ENCODE measurements around the gene ARMC6. TPM values are rescaled to one million over a fixed set of nuclear protein-coding genes. Genes with fewer than 3 reads are reported as not detected.

ARMC6 gene
- total and polyA plus RNA-seq, 2 of the 13 experiments (the other 11 are each of a cell fraction or from before 2014, with no cell fraction given) = 16.2 to 36.8 TPM

DNA sequence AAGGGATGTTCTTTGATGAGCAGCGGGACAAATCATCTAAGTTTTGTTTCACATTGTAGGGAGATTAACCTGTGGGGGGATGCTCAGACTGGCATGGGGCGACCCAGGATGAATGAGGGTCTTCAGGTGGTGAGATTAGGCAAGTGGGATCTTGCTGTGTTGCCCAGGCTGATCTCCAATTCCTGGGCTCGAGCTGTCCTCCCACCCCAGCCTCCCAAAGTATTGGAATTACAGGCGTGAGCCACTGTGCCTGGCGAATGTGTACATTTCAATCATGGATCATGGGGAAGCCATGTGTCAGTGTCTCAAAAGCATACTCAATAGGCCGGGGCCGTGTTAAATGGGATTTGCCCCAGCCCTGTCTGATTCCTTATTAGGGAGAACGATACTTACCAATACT lies 38.5 kb downstream of the ARMC6 start:
- Histone ChIP-seq H3K27me3 (ENCODE audit: control insufficient read depth in 1 of 2, insufficient read depth in 2 of 2, low read length in 2 of 2) (no peaks in the 10 kb centered on the region), H3K9me3 (ENCODE audit: low read length) (no peaks in the 10 kb centered on the region), H3K4me1 (ENCODE audit: insufficient read depth, low read length) (peaks cover 7% of the 10 kb centered on the region), H2AFZ (ENCODE audit: low read length) (no peak overlapping the region), H3K9ac (ENCODE audit: insufficient read depth, low read depth, low read length) (no peak overlapping the region), H3K36me3 (replicated peaks in 1 of 2; ENCODE audit: control insufficient read depth in 1 of 2, insufficient read depth in 2 of 2, low read length in 2 of 2) (peaks cover 0 to 5% of the 10 kb centered on the region in 2 experiments; a peak in 3 of 5 replicates), H4K20me1 (ENCODE audit: insufficient read depth, low read length) (no peaks in the 10 kb centered on the region), H3K79me2 (ENCODE audit: insufficient read depth, low read length) (peaks cover 6% of the 10 kb centered on the region), H3K27ac (ENCODE audit: extremely low read length, insufficient read depth, low read length) (no peak overlapping the region), H3K4me3 (replicated peaks in 1 of 3; ENCODE audit: insufficient read depth in 1 of 3, low read depth in 2 of 3, low read length in 3 of 3) (no peak overlapping the region), H3K4me2 (ENCODE audit: low read depth, low read length) (no peak overlapping the region)
- CTCF ChIA-PET (ENCODE audit: low intra/inter-chr PET ratio, low total read pairs) = no interaction called here
- 98% methylated on average over 7 of the region's 8 CpGs for WGBS (ENCODE audit: low lambda C conversion rate)
- no TSS peak for BruUV-seq (replicated peaks)
- intact Hi-C loops (cut with micrococcal nuclease; ENCODE audit: unreplicated experiment) (no loop called here), in situ Hi-C loops (cut with HindIII; ENCODE audit: extremely low pct_ligation_motif_present, low pct_unique_long_range_greater_than_20kb) (no loop called here)
- ATAC-seq (no peak), FAIRE-seq (no peak), DNase-seq (ENCODE audit: low spot score) (no peak)
- POLR2A ChIA-PET = no interaction called here
- no peak for TF ChIP-seq ZNF44 (CRISPR knock-in tag; IDR thresholded peaks at IDR 0.05)
- peak; percentile 78 for TF ChIP-seq ZNF121 (CRISPR knock-in tag; IDR thresholded peaks at IDR 0.05)

DNA sequence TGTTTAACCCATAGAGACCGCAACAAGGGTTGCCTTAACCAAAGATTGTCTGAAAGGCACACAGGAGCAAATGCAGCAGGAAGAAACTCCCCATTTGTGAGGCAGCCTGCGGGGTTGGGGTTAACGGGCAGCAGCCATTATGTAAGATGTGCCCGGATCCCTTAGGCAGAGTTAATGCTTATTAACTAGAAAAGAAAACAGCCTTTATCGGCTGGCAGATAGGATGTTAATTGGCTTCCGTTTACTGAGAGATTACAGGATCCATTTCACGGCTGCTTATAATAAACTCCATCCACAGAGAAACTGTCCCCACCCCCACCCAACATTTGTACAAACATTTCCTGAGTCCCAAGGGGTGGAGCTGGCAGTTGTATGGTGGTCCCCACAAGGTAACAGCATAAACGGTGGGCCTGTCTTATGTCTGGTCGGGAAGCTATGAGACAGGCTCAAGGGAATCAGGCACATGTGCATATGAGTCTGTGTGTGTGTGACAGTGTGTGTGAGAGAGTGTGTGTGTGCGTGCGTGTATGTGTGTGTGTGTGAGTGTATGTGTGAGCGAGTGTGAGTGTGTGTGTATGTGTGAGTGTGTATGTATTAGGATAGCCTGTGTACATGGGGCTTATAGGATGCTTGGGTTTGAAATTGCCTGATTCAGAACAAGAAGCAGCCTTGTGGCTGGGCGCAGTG lies 40.9 kb downstream of the ARMC6 start:
- BruUV-seq (replicated peaks) = no TSS peak
- ATAC-seq = no peak
- DNase-seq (ENCODE audit: low spot score) = no peak
- H3K4me1 ChIP-seq (ENCODE audit: insufficient read depth, low read length) = no peaks in the 10 kb centered on the region
- ChIA-PET CTCF (ENCODE audit: low intra/inter-chr PET ratio, low total read pairs) (no interaction called here), POLR2A (no interaction called here)
- H3K79me2 ChIP-seq (ENCODE audit: insufficient read depth, low read length) = no peaks in the 10 kb centered on the region
- FAIRE-seq = no peak
- intact Hi-C loops (cut with micrococcal nuclease; ENCODE audit: unreplicated experiment) = no loop called here
- H3K9ac ChIP-seq (ENCODE audit: insufficient read depth, low read depth, low read length) = no peak overlapping the region
- no peaks in the 10 kb centered on the region for H4K20me1 ChIP-seq (ENCODE audit: insufficient read depth, low read length)
- H3K27ac ChIP-seq (ENCODE audit: extremely low read length, insufficient read depth, low read length) = no peak overlapping the region
- peaks cover 0 to 5% of the 10 kb centered on the region in 2 experiments; a peak in 3 of 5 replicates for H3K36me3 ChIP-seq (replicated peaks in 1 of 2; ENCODE audit: control insufficient read depth in 1 of 2, insufficient read depth in 2 of 2, low read length in 2 of 2)
- no peak overlapping the region for H3K4me3 ChIP-seq (replicated peaks in 1 of 3; ENCODE audit: insufficient read depth in 1 of 3, low read depth in 2 of 3, low read length in 3 of 3)
- no peak overlapping the region for H2AFZ ChIP-seq (ENCODE audit: low read length)
- H3K9me3 ChIP-seq (ENCODE audit: low read length) = no peaks in the 10 kb centered on the region
- in situ Hi-C loops (cut with HindIII; ENCODE audit: extremely low pct_ligation_motif_present, low pct_unique_long_range_greater_than_20kb) = no loop called here
- no peak overlapping the region for H3K4me2 ChIP-seq (ENCODE audit: low read depth, low read length)
- WGBS (ENCODE audit: low lambda C conversion rate) = 90% methylated on average over 13 of the region's 13 CpGs
- no peaks in the 10 kb centered on the region for H3K27me3 ChIP-seq (ENCODE audit: control insufficient read depth in 1 of 2, insufficient read depth in 2 of 2, low read length in 2 of 2)
- TF ChIP-seq ZNF720 (CRISPR knock-in tag; IDR thresholded peaks at IDR 0.05) (no peak), ZNF235 (CRISPR knock-in tag; IDR thresholded peaks at IDR 0.05; ENCODE audit: borderline replicate concordance) (no peak), SRF (IDR thresholded peaks at IDR 0.05; ENCODE audit: low read depth, low read length) (no peak), ZSCAN20 (CRISPR knock-in tag; IDR thresholded peaks at IDR 0.05; ENCODE audit: borderline replicate concordance) (no peak), BRD4 (CRISPR knock-in tag; IDR thresholded peaks at IDR 0.05) (no peak), FOXP4 (CRISPR knock-in tag; IDR thresholded peaks at IDR 0.05) (no peak), TFDP2 (CRISPR knock-in tag; IDR thresholded peaks at IDR 0.05) (no peak), PRPF4 (IDR thresholded peaks at IDR 0.05; ENCODE audit: low read depth, low read length, poor library complexity, severe bottlenecking) (no peak), KLF11 (CRISPR knock-in tag; IDR thresholded peaks at IDR 0.05) (no peak), ZC3H13 (CRISPR knock-in tag; IDR thresholded peaks at IDR 0.05) (no peak)
- TF ChIP-seq, protein P1, sequence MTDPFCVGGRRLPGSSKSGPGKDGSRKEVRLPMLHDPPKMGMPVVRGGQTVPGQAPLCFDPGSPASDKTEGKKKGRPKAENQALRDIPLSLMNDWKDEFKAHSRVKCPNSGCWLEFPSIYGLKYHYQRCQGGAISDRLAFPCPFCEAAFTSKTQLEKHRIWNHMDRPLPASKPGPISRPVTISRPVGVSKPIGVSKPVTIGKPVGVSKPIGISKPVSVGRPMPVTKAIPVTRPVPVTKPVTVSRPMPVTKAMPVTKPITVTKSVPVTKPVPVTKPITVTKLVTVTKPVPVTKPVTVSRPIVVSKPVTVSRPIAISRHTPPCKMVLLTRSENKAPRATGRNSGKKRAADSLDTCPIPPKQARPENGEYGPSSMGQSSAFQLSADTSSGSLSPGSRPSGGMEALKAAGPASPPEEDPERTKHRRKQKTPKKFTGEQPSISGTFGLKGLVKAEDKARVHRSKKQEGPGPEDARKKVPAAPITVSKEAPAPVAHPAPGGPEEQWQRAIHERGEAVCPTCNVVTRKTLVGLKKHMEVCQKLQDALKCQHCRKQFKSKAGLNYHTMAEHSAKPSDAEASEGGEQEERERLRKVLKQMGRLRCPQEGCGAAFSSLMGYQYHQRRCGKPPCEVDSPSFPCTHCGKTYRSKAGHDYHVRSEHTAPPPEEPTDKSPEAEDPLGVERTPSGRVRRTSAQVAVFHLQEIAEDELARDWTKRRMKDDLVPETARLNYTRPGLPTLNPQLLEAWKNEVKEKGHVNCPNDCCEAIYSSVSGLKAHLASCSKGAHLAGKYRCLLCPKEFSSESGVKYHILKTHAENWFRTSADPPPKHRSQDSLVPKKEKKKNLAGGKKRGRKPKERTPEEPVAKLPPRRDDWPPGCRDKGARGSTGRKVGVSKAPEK (CRISPR knock-in tag; IDR thresholded peaks at IDR 0.05; ENCODE audit: borderline replicate concordance) = no peak

Data from HepG2 (cell line).